Ishikawa (cell line): Measurements from ENCODE around the gene WDR38.

ENCODE experiments used
- CEBPB ChIP-seq: IDR thresholded peaks from 2 replicates; pipeline ENCODE4 v1.6.1; 2012
- CREB1 ChIP-seq: IDR thresholded peaks from 2 replicates; pipeline ENCODE4 v1.6.1; 2012; ENCODE audit warnings: low read depth
- EGR1 ChIP-seq: IDR thresholded peaks from 2 replicates; pipeline ENCODE4 v1.6.1; 2012
- EP300 ChIP-seq: IDR thresholded peaks from 2 replicates; pipeline ENCODE4 v1.6.1; 2012; ENCODE audit warnings: borderline replicate concordance
- MAX ChIP-seq: IDR thresholded peaks from 2 replicates; pipeline ENCODE4 v1.6.1; 2012
- REST ChIP-seq: IDR thresholded peaks from 2 replicates; pipeline ENCODE4 v1.6.1; 2012; ENCODE audit warnings: low read depth, mild to moderate bottlenecking
- TAF1 ChIP-seq: IDR thresholded peaks from 2 replicates; pipeline ENCODE4 v1.6.1; 2012; ENCODE audit warnings: low read depth, mild to moderate bottlenecking
- TCF12 ChIP-seq: IDR thresholded peaks from 2 replicates; pipeline ENCODE4 v1.6.1; 2012; ENCODE audit warnings: low read depth
- YY1 ChIP-seq: IDR thresholded peaks from 2 replicates; pipeline ENCODE4 v1.6.1; 2012; ENCODE audit warnings: low read depth
- TF ChIP-seq, protein P1 (sequence below): IDR thresholded peaks from 2 replicates; pipeline ENCODE4 v1.6.1; 2012

DNA sequence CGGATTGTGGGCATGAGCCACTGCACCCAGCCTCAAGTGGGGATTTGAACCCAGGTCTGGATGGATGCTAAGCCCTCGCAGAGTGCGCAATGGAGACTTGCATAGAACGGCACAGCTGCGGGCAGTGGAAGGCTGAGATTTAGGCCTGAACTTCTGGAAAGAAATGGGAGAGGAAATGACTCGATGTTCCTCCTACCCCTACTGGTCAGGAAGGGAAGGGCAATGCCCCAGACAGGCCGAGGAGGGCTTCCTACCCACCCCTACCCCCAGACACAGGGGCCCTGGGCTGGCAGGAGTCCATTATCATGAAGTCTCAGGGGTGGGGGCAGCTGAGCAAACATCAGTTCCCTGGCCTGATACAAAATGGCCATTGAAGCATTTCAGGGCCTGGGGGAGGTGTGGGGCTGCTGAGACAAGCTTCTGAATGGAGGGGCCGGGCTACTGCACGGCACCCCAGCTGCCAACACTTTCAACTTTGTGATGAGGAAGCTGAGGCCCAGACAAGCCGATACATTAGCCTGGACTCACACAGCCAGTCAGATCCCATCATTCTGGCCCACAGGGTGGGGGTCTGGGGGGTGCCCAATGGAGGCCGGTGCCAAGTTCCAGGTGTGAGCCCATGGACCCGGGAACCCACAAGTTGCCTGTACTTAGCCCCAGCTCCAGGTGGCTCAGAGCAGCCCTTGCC, 13.5 kb upstream of the WDR38 start:
- TF ChIP-seq MAX (no peak), REST (no peak), EGR1 (no peak), CEBPB (no peak), YY1 (no peak), CREB1 (no peak), TCF12 (no peak), EP300 (no peak), TAF1 (no peak)
- TF ChIP-seq, protein P1, sequence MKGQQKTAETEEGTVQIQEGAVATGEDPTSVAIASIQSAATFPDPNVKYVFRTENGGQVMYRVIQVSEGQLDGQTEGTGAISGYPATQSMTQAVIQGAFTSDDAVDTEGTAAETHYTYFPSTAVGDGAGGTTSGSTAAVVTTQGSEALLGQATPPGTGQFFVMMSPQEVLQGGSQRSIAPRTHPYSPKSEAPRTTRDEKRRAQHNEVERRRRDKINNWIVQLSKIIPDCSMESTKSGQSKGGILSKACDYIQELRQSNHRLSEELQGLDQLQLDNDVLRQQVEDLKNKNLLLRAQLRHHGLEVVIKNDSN = no peak
